Cardiac septum (tissue), 1 donor: ENCODE measurements around the gene BET1L. TPM values are rescaled to one million over a fixed set of nuclear protein-coding genes. Genes with fewer than 3 reads are reported as not detected.
A peak's percentile ranks its signal among the peaks of the same experiment; 100 is the strongest.
"Not testable (repeated sequence)": the region's sequence is repeated elsewhere in the genome, so short reads cannot be mapped to it uniquely, and the experiment has no call there.

Experiments
- DNase-seq: peaks from one replicate; pipeline ENCODE4 v3.0.0-alpha.2; 2020; ENCODE audit warnings: low spot score
- intact Hi-C: fragments of 100-400 bp; cut with DNase I; formaldehyde crosslinking; loops from one replicate; pipeline ENCODE4 v1.14.0; 2022
- total RNA-seq: library from RNA; stranded (reverse); fragmentation: NEBNext Ultra II Directional; extraction: Animal tissue kit (Norgen Biotek cat#: 25700); gene quantifications from one replicate; pipeline ENCODE4 v1.2.1, GENCODE V29; 2021
- donor health status: DM: no; HTN: no; CAD: no.

The BET1L gene
- total RNA-seq, 1 donor from 2014 or later, result 24.9 TPM

- DNase-seq, result peak; percentile 7
- intact Hi-C loops, result no loop called here
These were observed 5.2 kb downstream of the BET1L start for GRCh38 chr11:201966-202365.

GRCh38 chr11:200224-201003 lies 6.8 kb downstream of the BET1L start:
- peak; percentile 44 for DNase-seq
- intact Hi-C loops, result no loop called here

GRCh38 chr11:199782-200181 lies 7.4 kb downstream of the BET1L start:
- intact Hi-C loops, result no loop called here
- peak; percentile 70 for DNase-seq

- intact Hi-C loops, result no loop called here
- peak; percentile 58 for DNase-seq
These were observed 8.1 kb downstream of the BET1L start for GRCh38 chr11:199004-199581.

GRCh38 chr11:198236-198806 lies 8.9 kb downstream of the BET1L start:
- DNase-seq, result peak; percentile 69
- intact Hi-C loops, result no loop called here

- DNase-seq, result peak; percentile 66
- intact Hi-C loops, result no loop called here
These were observed 9.4 kb downstream of the BET1L start for GRCh38 chr11:197741-198235.

GRCh38 chr11:196786-197731 lies 10.1 kb downstream of the BET1L start:
- intact Hi-C loops, result no loop called here
- peak; percentile 62 for DNase-seq

- intact Hi-C loops, result not testable (repeated sequence)
These were observed 13.7 kb downstream of the BET1L start for GRCh38 chr11:193481-193880.

GRCh38 chr11:192674-193128 lies 14.5 kb downstream of the BET1L start, which contains the start of gene SCGB1C1:
Gene SCGB1C1 (plus strand): TSS chr11:193078. CDS start chr11:193100, 22 bp downstream.
- DNase-seq, intact Hi-C loops: not testable (repeated sequence)

More at GRCh38 chr11:193481-193880, 13.7 kb downstream of the BET1L start:
- DNase-seq, result peak; percentile 49

- DNase-seq, result peak; percentile 72
- intact Hi-C loops, result not testable (repeated sequence)
These were observed 15.4 kb downstream of the BET1L start for GRCh38 chr11:191490-192478.

GRCh38 chr11:190546-190945 lies 16.7 kb downstream of the BET1L start:
- intact Hi-C loops, DNase-seq: not testable (repeated sequence)

- DNase-seq, result peak; percentile 27
- intact Hi-C loops, result not testable (repeated sequence)
These were observed 17.3 kb downstream of the BET1L start for GRCh38 chr11:189843-190311.

- intact Hi-C loops, DNase-seq: not testable (repeated sequence)
These were observed 17.9 kb downstream of the BET1L start for GRCh38 chr11:189200-189783.

- DNase-seq, intact Hi-C loops: not testable (repeated sequence)
These were observed 27.0 kb downstream of the BET1L start for GRCh38 chr11:180242-180641.
